Heart left ventricle (tissue), 13 donors: Measurements from ENCODE around the gene DRC1.

Experiments
- CTCF ChIP-seq, 12 donors: fragments of 200-600 bp; sonication (generic) in 4 of 12; IDR thresholded peaks; one replicate each; pipeline versions ENCODE4 v1.5.0 to v1.8.0; 2018 to 2022; ENCODE audit warnings: antibody characterized with exemption in 12 of 12, mild to moderate bottlenecking in 5 of 12
- POLR2A ChIP-seq, 2 donors: fragments of 450-650 bp; IDR thresholded peaks; one replicate each; pipeline ENCODE4 v1.6.1; 2017; ENCODE audit warnings: antibody characterized with exemption in 2 of 2, mild to moderate bottlenecking in 2 of 2, moderate library complexity in 2 of 2
- donor health status: ischemic (EF 13 %, LVEDD 7.1; RV severe dilation, severe dysfunction).
- donor health status: DM: no; HTN: yes; CAD: no.
- donor health status: DM: no; HTN: no; CAD: no.
- donor health status: ischemic (EF 25% LVEDD 6.9; RV normal size, moderate dysfunction).
- donor health status: ischemic (EF 25% LVEDD 5.7; RV mildly dilated, moderate dysfunction).
- donor health status: ischemic (EF 35%, LVEDD 5.7; RV mildly dilated, moderate dysfunction).
- donor health status: nonischemic (EF 11% LVEDD 7.7; RV severe dilation, severe dysfunction).
- donor health status: DM: yes; HTN: yes; CAD: no.
- donor health status: PGD.
- donor health status: ischemic (EF 29% LVEDD 5.4; RV normal size, mild dysfunction).
- donor health status: nonischemic (EF 23%, LVEDD 6.1; RV moderate dilation, normal function).

GRCh38 chr2:26382564-26382963, 19.2 kb upstream of the DRC1 start:
- TF ChIP-seq CTCF (IDR thresholded peaks at IDR 0.05) (no peak), POLR2A (IDR thresholded peaks at IDR 0.05) (no peak)
